ENCODE measurements around the gene GALNT10. TPM values are rescaled to one million over a fixed set of nuclear protein-coding genes. Genes with fewer than 3 reads are reported as not detected.

GALNT10 gene
- total RNA-seq, 2 donors from 2014 or later = 21.7 to 27.1 TPM

- H3K4me3 ChIP-seq = no peak overlapping the region
- intact Hi-C loops (cut with DNase I) = no loop called here
- TF ChIP-seq POLR2AphosphoS5 (IDR thresholded peaks at IDR 0.05) (no peak), POLR2A (IDR thresholded peaks at IDR 0.05) (no peak)
- TF ChIP-seq, protein P1, sequence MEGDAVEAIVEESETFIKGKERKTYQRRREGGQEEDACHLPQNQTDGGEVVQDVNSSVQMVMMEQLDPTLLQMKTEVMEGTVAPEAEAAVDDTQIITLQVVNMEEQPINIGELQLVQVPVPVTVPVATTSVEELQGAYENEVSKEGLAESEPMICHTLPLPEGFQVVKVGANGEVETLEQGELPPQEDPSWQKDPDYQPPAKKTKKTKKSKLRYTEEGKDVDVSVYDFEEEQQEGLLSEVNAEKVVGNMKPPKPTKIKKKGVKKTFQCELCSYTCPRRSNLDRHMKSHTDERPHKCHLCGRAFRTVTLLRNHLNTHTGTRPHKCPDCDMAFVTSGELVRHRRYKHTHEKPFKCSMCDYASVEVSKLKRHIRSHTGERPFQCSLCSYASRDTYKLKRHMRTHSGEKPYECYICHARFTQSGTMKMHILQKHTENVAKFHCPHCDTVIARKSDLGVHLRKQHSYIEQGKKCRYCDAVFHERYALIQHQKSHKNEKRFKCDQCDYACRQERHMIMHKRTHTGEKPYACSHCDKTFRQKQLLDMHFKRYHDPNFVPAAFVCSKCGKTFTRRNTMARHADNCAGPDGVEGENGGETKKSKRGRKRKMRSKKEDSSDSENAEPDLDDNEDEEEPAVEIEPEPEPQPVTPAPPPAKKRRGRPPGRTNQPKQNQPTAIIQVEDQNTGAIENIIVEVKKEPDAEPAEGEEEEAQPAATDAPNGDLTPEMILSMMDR (IDR thresholded peaks at IDR 0.05) = no peak
- H3K27me3 ChIP-seq (replicated peaks; ENCODE audit: insufficient read depth) = no peaks in the 10 kb centered on the region
- no peaks in the 10 kb centered on the region for H3K4me1 ChIP-seq (replicated peaks)
- H3K9me3 ChIP-seq = no peaks in the 10 kb centered on the region
- WGBS = 85% methylated on average over 4 of the region's 4 CpGs
- DNase-seq (ENCODE audit: low spot score) = no peak
- H3K36me3 ChIP-seq = no peaks in the 10 kb centered on the region
- no peak overlapping the region for H3K27ac ChIP-seq
These were observed 13.5 kb downstream of the GALNT10 start for GRCh38 chr5:154203798-154204578.

DNA sequence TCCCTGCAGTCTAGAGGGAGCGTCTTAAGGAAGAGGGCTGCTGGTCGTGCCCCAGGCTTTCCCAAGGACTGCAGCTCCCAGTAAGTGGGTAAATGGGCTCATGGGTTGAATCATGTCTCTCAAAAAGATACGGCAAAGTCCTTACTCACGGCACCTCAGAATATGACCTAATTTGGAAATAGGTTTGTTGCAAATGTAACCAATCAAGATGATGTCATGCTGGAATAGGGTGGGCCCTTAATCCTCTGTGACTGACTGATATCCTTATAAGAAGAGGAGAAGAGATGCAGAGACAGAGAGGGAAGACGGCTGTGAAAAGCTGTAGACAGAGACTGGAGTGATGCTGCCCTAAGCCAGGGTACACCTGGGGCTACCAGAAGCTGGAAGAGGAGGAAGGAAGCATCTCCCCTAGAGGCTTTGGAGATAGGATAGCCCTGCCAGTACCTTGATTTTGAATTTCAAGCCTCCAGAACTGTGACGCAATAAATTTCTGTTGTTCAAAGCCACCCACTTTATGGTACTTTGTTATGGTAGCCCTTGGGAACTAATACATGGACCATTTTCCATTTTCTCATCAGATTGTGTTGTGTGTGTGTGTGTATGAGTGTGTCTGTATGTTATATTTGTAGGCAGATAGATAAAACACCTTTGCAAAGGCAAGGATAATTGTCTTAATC is 15.0 kb downstream of the GALNT10 start:
- DNase-seq (ENCODE audit: low spot score) = no peak
- TF ChIP-seq POLR2AphosphoS5 (IDR thresholded peaks at IDR 0.05) = no peak
- TF ChIP-seq POLR2A (IDR thresholded peaks at IDR 0.05) = no peak
- TF ChIP-seq, protein P1 (IDR thresholded peaks at IDR 0.05) = no peak
- Histone ChIP-seq H3K4me3 (no peak overlapping the region), H3K9me3 (no peaks in the 10 kb centered on the region), H3K36me3 (no peaks in the 10 kb centered on the region), H3K27ac (no peak overlapping the region), H3K4me1 (replicated peaks) (no peaks in the 10 kb centered on the region), H3K27me3 (replicated peaks; ENCODE audit: insufficient read depth) (no peaks in the 10 kb centered on the region)
- intact Hi-C loops (cut with DNase I) = no loop called here
- 98% methylated on average over 6 of the region's 6 CpGs for WGBS

DNA sequence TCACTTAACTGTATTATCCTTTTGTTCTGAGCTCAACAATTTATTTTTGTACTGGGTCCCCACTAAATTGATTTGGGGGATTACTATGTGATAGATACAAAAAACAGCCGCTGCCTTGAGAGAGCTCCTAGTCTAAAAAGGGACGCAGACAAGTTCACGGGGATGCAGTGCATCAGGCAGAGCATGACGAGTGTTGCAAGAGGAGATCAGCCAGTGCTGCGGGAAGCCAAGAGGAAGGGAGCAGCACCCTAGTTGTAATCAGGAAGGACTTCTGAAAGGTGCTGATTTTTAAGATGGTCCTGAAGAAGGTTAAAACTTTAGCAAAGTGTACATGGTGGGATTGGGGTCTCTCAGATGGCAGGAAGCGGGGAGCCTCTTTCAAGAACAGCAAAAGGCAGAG is 15.8 kb downstream of the GALNT10 start:
- H3K27ac ChIP-seq = no peak overlapping the region
- no peaks in the 10 kb centered on the region for H3K36me3 ChIP-seq
- WGBS = 83% methylated on average over 6 of the region's 6 CpGs
- no peaks in the 10 kb centered on the region for H3K27me3 ChIP-seq (replicated peaks; ENCODE audit: insufficient read depth)
- no peak for TF ChIP-seq POLR2AphosphoS5 (IDR thresholded peaks at IDR 0.05)
- TF ChIP-seq, protein P1 (IDR thresholded peaks at IDR 0.05) = no peak
- TF ChIP-seq POLR2A (IDR thresholded peaks at IDR 0.05) = no peak
- H3K4me3 ChIP-seq = no peak overlapping the region
- no peak for DNase-seq (ENCODE audit: low spot score)
- H3K9me3 ChIP-seq = no peaks in the 10 kb centered on the region
- no peaks in the 10 kb centered on the region for H3K4me1 ChIP-seq (replicated peaks)
- intact Hi-C loops (cut with DNase I) = no loop called here

DNA sequence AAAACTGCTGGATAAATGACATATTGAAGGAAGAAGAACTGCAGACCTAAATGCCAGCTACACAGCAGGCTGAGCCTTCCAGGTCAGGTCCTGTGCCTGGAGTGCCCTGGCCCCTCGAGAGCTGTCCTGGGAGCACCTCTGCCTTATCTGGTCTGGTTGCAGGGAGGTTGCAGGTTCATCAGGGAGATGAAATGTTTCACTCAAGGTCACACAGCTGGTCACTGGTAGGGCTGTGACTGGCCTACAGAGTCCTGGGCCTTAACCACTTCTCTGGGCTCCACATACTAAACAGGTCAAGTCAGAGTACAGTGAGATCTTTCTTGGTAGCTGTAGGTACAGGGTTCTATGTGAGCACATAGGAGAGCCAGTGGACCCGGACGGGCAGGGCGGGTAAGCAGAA is 16.7 kb downstream of the GALNT10 start:
- no peaks in the 10 kb centered on the region for H3K27me3 ChIP-seq (replicated peaks; ENCODE audit: insufficient read depth)
- intact Hi-C loops (cut with DNase I) = no loop called here
- H3K9me3 ChIP-seq = no peaks in the 10 kb centered on the region
- WGBS = 78% methylated on average over 4 of the region's 4 CpGs
- DNase-seq (ENCODE audit: low spot score) = no peak
- no peaks in the 10 kb centered on the region for H3K4me1 ChIP-seq (replicated peaks)
- no peak overlapping the region for H3K27ac ChIP-seq
- TF ChIP-seq, protein P1 (IDR thresholded peaks at IDR 0.05) = no peak
- no peak for TF ChIP-seq POLR2A (IDR thresholded peaks at IDR 0.05)
- no peaks in the 10 kb centered on the region for H3K36me3 ChIP-seq
- H3K4me3 ChIP-seq = no peak overlapping the region
